Nephron (organoid): ENCODE data around the gene BRIX1.

ENCODE experiments used
- H3K27ac Mint-ChIP-seq, 3 experiments: 2 replicates each; pipeline ENCODE4 v1.8.0; 2020; ENCODE audit warnings: mixed read lengths in 3 of 3, mild to moderate bottlenecking in 2 of 3, moderate library complexity in 1 of 3
- H3K27me3 Mint-ChIP-seq: 2 replicates; pipeline ENCODE4 v1.8.0; 2021; ENCODE audit warnings: low read depth, mild to moderate bottlenecking, moderate library complexity, mixed read lengths
- H3K36me3 Mint-ChIP-seq: 2 replicates; pipeline ENCODE4 v1.8.0; 2020; ENCODE audit warnings: low read depth, mixed read lengths
- H3K4me1 Mint-ChIP-seq: 2 replicates; pipeline ENCODE4 v1.8.0; 2020; ENCODE audit warnings: mixed read lengths
- H3K4me3 Mint-ChIP-seq, 3 experiments: 2 replicates each; pipeline ENCODE4 v1.8.0; 2020; ENCODE audit warnings: mild to moderate bottlenecking in 3 of 3, mixed read lengths in 3 of 3, moderate library complexity in 2 of 3
- H3K9me3 Mint-ChIP-seq: 2 replicates; pipeline ENCODE4 v1.8.0; 2020; ENCODE audit warnings: mixed read lengths
- TF ChIP-seq, protein P1 (sequence below), 3 experiments: fragments of 200-600 bp; sonication (generic); IDR thresholded peaks; one replicate each; pipeline ENCODE4 v1.5.0; 2021; ENCODE audit warnings: antibody characterized with exemption in 3 of 3; ENCODE audit not compliant: unreplicated experiment in 3 of 3

BRIX1 gene

GRCh38 chr5:34892414-34892813, 23.1 kb upstream of the BRIX1 start:
- peaks cover 11% of the 10 kb centered on the region for H3K4me1 Mint-ChIP-seq
- TF ChIP-seq, protein P1, sequence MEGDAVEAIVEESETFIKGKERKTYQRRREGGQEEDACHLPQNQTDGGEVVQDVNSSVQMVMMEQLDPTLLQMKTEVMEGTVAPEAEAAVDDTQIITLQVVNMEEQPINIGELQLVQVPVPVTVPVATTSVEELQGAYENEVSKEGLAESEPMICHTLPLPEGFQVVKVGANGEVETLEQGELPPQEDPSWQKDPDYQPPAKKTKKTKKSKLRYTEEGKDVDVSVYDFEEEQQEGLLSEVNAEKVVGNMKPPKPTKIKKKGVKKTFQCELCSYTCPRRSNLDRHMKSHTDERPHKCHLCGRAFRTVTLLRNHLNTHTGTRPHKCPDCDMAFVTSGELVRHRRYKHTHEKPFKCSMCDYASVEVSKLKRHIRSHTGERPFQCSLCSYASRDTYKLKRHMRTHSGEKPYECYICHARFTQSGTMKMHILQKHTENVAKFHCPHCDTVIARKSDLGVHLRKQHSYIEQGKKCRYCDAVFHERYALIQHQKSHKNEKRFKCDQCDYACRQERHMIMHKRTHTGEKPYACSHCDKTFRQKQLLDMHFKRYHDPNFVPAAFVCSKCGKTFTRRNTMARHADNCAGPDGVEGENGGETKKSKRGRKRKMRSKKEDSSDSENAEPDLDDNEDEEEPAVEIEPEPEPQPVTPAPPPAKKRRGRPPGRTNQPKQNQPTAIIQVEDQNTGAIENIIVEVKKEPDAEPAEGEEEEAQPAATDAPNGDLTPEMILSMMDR (IDR thresholded peaks at IDR 0.05; ENCODE audit: unreplicated experiment in 3 of 3), result no peak
- no peaks in the 10 kb centered on the region for H3K36me3 Mint-ChIP-seq
- no peaks in the 10 kb centered on the region for H3K27me3 Mint-ChIP-seq
- no peaks in the 10 kb centered on the region for H3K9me3 Mint-ChIP-seq
- peak overlapping the region; percentile 42 to 77 (median 51) for H3K27ac Mint-ChIP-seq
- H3K4me3 Mint-ChIP-seq, result no peak overlapping the region

DNA sequence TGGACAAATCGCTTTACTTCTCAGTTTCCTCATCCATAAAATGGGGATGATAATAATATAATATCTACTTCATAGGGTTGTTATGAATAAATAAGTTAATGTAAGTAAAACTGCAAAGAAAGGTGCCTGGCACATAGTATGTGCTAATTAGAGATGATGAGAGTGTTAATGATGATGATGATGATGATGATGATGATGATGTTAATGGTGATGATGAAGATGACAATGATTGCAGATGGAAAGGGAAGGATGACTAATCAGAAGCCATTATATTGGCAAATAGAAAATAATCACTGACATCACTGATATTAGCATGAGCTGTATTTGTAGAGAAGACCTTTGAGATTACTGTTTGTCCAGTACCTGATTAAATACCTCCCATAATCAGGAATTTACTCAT, 20.8 kb upstream of the BRIX1 start:
- Mint-ChIP-seq H3K9me3 (no peaks in the 10 kb centered on the region), H3K4me1 (peaks cover 15% of the 10 kb centered on the region), H3K27me3 (no peaks in the 10 kb centered on the region), H3K27ac (no peak overlapping the region), H3K4me3 (no peak overlapping the region), H3K36me3 (no peaks in the 10 kb centered on the region)
- TF ChIP-seq, protein P1 (IDR thresholded peaks at IDR 0.05; ENCODE audit: unreplicated experiment in 3 of 3), result no peak

GRCh38 chr5:34895641-34896419, 19.7 kb upstream of the BRIX1 start:
- no peak overlapping the region for H3K27ac Mint-ChIP-seq
- TF ChIP-seq, protein P1 (IDR thresholded peaks at IDR 0.05; ENCODE audit: unreplicated experiment in 3 of 3), result no peak

DNA sequence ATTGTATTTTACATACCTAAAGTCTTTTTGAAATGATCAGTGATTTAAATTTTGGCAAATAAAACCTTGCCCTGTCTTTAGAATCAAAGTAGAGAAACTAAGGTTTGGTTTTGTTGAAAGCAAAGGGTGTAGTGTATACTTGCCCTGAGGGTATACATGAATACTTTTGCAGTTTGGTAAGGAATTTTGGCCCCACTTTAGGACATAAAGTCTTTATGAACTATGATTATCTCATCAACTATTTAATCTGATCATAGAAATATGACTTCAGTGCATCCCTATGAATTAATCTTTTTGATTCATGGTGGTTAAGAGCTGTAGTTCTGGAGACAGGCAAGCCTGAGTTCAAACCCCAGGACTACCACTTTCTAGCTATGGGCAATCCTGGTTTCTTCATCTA, 17.9 kb upstream of the BRIX1 start:
- H3K4me3 Mint-ChIP-seq, result no peak overlapping the region
- peaks cover 3% of the 10 kb centered on the region for H3K36me3 Mint-ChIP-seq
- TF ChIP-seq, protein P1 (IDR thresholded peaks at IDR 0.05; ENCODE audit: unreplicated experiment in 3 of 3), result no peak
- H3K9me3 Mint-ChIP-seq, result no peaks in the 10 kb centered on the region
- H3K4me1 Mint-ChIP-seq, result peaks cover 9% of the 10 kb centered on the region
- no peaks in the 10 kb centered on the region for H3K27me3 Mint-ChIP-seq
- H3K27ac Mint-ChIP-seq, result peak overlapping the region in 1 of 3 experiments; percentile 63

More at GRCh38 chr5:34895641-34896419, 19.7 kb upstream of the BRIX1 start:
- no peaks in the 10 kb centered on the region for H3K9me3 Mint-ChIP-seq
- H3K4me3 Mint-ChIP-seq, result no peak overlapping the region
- no peaks in the 10 kb centered on the region for H3K36me3 Mint-ChIP-seq
- peaks cover 15% of the 10 kb centered on the region for H3K4me1 Mint-ChIP-seq
- H3K27me3 Mint-ChIP-seq, result no peaks in the 10 kb centered on the region

- Mint-ChIP-seq H3K27ac (peak overlapping the region; percentile 33 to 66 (median 63)), H3K9me3 (no peaks in the 10 kb centered on the region), H3K4me1 (peaks cover 9% of the 10 kb centered on the region), H3K4me3 (no peak overlapping the region), H3K27me3 (no peaks in the 10 kb centered on the region), H3K36me3 (peaks cover 7% of the 10 kb centered on the region)
- TF ChIP-seq, protein P1 (IDR thresholded peaks at IDR 0.05; ENCODE audit: unreplicated experiment in 3 of 3), result peak; percentile 88 to 93 (median 88)
Measured at GRCh38 chr5:34898258-34898895, 17.1 kb upstream of the BRIX1 start.
